Activated naive CD4-positive, alpha-beta T cell (primary cell): ENCODE results near the gene RNF181.
"Not testable (repeated sequence)": the region's sequence is repeated elsewhere in the genome, so short reads cannot be mapped to it uniquely, and the experiment has no call there.

Experiments
- DNase-seq, 4 experiments: peaks; one replicate each; lab custom pipeline; 2025; lab: John Stamatoyannopoulos, UW

The RNF181 gene

DNA sequence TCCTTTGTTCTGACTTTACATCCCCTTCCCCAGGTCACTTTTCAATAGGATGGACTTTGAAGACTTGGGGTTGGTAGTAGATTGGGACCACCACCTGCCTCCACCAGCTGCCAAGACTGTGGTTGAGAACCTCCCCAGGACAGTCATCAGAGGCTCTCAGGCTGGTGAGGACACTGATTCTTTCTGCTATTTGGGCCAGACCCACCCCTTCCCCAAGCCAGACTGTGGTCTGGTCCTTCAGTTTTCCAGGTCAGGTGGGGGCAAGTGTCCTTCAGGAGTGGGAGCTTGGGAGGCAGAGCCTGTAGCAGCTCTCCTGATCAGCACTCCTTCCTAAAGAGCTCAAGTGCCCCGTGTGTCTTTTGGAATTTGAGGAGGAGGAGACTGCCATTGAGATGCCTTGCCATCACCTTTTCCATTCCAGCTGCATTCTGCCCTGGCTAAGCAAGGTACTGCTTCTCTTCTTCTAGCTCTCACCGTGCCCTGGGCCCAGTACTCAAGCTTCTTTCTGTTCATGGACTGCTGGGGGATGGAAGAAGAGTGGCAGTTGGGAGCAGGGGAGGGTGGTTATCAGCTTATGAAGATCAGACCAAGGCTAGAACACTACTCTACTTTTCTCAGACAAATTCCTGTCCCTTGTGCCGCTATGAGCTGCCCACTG lies 1.1 kb downstream of the RNF181 start:
- no peak for DNase-seq

DNA sequence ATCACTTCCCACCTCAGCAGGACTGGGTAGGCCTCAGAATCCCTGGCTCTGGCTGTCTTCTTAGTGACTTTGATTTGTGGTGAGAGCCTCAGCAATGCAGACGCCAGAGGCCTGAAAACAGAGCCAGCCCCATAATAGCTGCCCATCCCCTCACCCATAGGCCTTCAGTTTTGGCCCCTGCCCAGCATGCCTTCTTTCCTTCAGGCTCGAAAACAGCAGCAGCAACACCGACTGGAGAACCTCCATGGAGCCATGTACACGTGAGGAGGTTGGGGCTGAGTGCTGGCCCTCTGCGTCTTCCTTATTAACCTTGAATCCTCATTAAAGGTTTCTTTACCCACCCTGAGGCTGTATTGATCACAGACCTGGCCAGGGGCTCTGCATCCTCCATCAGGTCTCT lies 1.7 kb downstream of the RNF181 start:
- no peak for DNase-seq

DNA sequence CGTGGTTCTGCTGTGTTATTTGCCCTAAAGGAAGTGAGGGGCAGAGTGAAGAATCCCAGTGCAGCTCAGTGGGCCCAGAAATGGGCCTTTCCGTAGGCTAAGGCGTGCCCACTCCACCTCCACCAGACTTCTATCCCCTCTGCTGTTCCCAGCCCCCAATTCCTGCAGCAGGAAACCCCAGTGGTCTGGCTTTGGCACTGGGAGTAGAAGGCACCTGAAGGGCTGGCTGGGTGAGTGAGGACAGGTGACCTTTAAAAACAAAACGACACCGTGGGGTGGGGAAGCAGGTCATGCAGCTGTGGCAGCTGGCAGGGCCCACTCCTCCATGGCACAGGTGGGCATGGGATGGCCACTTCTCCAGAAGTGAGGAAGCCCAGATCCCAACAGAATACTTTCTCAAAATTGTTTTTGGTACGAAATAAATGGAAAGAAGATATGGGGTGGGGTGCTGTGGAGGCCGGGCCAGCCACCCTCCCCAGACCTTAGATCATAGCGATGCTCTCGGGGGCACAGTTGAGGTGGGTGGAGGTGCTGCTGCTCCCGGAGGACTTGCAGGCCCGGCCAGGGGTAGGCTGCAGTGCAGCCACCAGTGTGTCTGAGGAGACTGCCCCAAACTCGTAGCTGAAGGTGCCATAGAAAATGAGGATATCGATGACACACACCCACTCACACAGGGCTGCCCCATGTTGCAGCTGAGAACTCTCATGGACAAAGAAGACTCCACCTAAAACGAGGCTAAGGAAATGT lies 3.2 kb downstream of the RNF181 start:
- DNase-seq: no peak

DNA sequence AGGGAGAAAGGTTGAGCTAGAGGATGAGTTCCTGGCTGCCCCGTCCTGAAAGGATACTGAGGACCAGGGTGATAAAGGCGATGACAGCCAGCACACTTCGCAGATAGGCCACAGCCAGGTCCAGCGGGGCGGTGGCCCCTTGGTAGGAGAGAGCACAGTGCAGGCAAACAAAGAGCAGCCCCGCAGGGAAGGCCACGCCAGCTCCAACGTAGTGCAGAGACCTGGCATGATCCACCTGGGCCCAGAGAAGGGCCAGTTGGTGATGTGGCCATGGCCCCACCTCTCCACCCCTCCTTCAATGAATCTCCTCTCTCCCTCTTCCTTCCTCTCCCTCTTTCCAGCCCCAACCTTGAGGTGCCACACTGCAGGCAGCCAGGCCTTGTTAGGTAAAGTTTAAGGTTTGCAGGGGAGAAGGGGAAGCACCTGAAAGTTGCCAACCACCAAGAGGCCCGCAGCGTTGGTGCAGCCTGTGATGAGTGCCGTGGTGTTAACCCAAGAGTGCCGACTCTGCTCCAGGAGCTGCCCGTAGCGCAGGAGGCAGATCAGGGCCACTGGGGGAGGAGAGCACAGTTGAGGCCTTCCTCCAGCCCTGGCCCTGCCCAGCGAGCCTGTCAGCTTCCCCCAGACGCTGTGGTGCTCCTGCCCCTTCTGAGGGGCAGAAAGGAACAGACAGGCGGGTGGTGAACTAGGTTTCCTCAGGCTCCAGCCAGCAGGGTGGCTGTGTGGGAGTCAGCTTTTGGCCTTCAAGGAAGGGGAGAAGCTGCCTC lies 4.1 kb downstream of the RNF181 start:
- no peak for DNase-seq

DNA sequence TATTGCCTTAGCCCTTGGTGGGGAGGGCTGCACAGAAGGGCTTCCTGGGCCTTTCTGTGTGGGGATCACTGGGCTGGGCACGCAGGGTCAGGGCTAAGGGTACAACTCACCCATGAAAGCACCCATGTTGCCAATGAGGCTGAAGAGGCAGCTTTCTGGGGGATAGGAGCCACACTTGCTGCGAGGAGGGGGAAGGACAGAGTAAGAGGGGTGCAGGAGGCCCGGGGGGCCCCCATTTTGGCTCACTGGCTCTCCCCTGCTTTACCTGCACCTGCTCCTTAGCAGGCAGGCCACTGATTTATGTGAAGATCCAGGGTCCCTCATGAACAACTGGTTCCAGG lies 4.7 kb downstream of the RNF181 start:
- DNase-seq: no peak

DNA sequence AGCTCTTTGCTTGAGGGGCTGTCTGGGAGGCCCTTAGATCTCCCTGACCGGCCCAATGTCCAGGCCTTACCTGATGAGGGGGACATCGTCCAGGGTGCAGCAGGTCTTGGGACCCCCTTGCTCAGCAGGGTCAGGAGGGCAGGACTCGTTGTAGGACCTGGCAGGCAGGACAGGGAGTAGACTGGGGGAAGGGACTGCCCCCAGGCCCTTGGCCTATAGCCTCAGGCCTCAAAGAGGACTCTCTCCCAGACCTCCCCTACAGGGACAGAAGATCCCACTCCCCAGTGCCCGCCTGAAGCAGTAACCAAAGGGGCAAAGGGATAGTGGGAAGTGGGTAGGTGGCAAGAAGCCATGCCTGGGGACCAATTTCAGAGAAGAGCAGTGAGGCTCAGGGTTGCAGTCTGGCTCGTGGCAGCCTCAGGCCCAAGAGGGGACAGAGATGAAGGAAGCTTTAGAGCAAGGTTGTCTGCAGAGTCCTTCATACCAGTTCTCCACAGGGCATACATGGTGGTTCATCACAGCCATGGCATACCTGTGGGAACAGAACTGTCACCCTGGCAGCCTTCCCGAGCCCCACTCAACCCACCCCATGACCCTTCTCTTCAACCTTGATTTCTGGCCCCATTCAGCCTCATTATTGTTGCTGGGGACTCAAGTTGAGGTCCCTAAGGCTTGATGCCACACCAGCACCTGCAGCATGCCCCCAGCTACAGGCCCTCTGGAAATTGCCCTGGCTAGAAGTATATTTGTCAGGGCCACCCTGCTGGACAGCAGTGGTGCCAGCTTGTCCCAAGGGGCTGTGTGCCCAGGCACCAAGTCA lies 5.6 kb downstream of the RNF181 start:
- DNase-seq: no peak

DNA sequence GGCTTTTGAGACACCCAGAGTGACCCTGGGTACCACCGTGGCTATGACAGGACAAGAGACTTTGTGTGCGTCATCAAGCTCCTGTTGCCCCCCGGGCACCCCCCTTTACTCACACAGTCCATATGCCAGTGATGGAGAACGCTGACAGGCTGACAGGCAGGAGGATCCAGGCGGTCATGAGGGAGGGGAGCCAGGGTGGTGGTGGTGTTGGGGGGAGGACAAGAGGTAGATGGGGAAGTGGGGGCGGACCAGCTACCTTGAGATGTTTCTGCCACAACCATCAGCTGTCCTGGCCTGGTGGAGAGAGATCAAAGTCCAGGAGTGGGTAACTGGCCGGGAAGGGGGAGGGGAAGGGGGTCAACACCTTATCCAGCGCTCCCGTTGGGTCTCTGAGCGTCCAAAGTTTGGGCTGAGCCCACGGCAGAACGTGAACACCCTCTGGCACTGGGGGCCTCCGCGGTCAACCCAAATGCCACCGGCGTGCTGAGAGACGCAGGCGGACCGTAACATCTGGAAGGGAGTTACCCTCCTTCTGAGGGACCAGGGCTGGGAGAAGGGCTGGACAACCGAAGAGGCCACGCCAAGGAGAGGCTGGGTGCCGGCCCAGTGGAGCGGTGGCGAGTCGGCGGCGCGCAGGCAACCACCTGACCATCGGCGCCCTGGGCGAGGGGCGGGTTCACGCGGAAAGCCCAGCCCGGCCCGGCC lies 6.4 kb downstream of the RNF181 start:
- DNase-seq: peak in 1 of 4 experiments; percentile 33

DNA sequence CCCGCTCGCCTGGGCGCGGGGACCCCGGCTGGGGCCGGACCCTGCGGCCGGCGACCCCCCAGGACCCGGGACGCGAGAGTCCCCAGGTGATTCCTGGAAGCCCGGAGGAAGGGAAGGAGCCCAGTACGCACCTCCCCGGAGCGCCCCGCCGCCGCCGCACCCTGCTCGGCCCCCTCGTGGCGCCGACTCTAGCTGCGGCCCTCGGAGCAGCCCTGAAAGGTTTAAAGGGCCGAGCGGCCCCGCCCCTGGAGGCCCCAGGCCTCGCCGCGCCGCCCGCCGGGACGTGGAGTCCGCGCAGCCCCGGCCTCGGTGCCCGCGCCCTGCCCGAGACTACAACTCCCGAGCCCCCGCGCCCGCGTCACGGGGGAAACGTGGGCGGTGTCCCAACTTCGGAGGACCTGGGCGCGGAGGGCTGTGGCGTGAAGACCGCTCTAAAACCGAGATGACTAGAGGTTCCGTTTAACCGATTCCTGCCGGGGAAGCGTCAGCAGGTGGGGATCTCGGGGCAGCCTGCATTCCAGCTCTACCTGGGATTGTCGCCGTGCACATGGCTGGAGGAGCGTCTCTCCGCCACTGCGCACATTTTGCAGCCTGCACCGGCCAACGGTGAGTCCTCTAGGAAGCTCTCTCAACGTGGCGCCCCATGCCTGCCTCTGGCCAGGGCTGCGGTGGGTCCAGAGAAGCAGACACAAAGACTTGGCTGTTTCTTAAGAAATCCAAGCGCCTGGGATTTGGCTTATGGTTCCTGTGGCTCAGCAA lies 7.1 kb downstream of the RNF181 start, which contains the start of gene TMEM150A:
TSS of gene TMEM150A (minus strand) at position 223 of the 759 bp plus-strand sequence. CDS start 750 bp downstream, outside the sequence.
- DNase-seq: peak; percentile 51 to 85 (median 66)

DNA sequence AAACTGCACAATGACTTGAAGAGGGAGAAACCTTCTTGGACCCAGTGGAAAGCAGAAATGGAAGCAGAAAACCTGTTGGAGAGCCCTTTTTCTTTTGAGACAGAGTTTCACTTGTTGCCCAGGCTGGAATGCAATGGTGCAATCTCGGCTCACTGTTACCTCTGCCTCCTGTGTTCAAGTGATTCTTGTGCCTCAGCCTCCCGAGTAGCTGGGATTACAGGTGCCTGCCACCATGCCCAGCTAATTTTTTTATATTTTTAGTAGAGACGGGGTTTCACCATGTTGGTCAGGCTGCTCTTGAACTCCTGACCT lies 8.5 kb downstream of the RNF181 start:
- not testable (repeated sequence) for DNase-seq

DNA sequence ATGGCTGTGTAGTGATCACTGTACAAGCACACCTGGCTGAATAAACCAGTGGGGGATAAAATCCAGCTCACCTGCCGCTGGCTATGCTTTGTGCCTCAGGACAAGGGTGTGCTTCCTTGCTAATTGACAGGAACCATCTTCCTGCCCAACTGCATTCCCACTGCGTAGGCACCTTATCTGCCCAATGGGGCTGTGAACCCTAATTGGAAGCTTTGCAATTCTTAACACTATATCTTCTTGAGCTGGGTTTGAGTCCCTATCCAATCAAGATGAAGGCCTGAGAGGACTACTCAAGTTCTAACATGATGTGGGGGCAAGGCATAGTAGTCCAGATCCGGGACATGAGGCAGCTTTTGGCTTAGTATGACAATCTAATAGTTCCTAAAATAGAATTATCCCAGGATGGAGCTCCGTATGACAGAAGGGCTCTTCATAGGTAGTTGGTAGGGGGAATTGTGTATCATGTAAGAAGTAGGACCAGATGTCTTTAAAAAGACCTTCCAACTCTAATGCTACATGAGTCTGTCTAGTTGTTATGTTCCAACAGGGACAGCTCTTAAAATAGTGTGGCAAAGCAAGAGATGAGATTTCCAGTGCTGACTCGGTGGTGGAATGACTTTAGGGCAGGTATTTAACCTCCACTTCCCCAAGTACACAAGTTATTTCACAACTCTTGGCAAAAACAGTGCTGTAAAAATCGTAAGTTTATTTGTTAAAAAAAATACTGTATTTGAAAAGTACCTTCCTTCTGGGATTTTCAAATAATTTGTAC lies 9.2 kb downstream of the RNF181 start:
- DNase-seq: no peak

DNA sequence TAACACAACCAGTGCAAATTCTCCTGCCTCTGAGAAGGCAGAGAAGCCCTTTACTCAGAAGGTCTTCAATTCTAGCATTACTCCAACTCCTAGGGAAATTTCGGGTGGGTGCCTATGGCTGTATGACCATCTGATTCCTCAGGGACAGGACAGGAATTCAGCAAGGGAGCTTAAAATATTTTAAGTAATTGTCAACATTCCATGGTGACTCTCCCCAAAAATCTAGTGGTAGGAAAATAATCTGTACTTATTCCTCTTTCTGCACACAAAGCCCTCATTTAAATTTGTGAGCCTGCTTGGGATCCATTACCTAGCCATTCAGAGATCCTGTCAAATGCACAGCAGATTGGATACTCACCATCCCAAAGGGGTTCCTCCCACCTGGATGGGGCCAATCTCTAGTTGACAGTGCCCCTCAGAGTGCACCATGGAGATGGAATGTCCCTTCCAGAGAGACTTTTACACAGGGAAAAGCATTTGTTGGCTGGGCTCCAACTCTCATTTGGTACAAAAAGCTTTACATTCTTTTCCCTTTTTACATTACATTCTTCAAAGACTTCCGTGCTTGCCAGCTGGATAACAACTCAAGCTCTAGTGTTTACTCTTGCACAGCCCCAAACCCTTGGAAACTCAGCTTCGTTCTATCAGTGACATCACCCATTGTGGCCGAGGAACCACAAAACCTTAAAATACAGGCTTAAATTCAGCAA lies 10.0 kb downstream of the RNF181 start:
- no peak for DNase-seq

DNA sequence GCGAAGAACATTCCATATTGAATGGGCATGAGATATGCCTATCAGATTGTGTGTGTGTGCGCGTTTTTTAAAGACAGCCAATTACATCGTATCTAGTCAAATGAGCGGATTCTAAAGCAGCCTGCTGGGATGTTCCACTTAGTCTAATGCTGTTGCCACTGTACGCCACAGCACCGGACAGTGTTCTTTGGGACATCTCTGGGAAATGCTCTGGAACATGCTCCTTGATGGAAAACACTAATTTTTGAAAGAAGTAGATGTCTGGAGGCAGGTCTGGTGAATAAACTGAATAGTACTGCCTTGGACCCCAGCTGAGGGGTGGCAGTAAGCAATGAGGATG lies 10.5 kb downstream of the RNF181 start:
- no peak for DNase-seq

DNA sequence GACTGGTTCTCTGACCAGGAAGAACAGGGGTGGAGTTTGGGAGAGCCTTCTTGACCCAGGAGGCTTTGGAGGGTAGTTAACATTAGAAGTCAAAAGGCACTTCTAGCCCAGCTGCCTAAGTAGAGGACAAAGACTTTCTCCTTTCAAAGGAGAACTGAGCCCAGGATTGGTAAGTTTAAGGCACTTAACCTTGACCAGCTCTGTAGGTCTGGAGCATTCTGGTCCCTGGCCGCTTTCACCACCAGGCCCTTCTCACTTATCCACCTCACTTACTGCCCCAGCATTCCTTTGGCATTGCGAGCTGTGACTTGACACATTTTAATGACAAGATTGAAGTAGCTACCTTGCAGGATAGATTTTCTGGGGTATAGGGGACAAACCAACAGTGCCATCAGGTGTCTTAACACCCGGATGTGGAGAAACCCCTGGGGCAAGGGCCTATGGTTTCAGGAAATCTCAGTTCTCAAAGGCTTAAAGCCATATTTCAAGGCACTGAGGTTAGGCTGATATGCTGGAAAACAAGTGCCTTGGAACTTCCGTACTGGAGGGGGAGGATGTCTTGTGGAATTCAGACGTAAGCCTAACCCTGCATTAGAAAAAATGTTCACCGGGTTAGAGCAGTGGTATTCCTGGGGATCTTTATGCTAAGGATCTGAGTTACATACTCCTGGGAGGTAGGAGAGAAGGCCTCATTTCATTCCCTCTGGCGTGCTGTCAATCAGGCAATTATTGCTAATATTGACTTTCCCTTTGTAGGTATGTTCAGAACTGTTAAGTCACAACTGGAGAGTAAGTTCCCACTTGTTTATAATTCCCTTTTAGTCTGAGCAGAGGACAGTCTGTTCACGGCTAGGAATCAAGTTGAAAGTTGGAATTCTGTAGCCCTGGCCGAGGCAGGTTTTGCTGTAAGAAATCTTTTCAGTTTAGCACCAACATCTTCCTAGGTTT lies 12.0 kb downstream of the RNF181 start:
- DNase-seq: no peak

DNA sequence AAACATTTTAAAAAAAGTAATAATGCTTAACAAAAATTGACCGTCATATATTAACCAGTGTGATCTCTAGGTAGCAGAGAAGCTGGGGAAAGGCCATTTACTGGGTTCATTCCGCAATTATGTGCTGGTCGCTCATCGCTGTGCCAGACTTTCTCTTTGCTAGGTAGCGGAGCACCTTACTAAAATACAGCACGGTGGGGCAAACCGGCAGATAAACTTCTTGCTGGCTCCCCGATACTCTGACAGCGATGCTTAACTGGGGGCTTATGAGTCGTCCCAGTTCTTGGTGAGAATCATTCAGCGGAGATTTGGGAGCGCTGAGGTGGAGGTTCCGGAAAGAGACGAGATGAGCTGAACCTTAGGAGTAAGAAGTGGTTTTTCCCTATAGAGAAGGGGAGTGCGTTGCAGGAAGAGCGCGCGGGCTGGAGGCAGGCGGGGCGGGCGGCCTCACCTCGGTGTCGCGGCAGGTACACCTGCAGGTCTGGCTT lies 15.7 kb downstream of the RNF181 start:
- DNase-seq: no peak

DNA sequence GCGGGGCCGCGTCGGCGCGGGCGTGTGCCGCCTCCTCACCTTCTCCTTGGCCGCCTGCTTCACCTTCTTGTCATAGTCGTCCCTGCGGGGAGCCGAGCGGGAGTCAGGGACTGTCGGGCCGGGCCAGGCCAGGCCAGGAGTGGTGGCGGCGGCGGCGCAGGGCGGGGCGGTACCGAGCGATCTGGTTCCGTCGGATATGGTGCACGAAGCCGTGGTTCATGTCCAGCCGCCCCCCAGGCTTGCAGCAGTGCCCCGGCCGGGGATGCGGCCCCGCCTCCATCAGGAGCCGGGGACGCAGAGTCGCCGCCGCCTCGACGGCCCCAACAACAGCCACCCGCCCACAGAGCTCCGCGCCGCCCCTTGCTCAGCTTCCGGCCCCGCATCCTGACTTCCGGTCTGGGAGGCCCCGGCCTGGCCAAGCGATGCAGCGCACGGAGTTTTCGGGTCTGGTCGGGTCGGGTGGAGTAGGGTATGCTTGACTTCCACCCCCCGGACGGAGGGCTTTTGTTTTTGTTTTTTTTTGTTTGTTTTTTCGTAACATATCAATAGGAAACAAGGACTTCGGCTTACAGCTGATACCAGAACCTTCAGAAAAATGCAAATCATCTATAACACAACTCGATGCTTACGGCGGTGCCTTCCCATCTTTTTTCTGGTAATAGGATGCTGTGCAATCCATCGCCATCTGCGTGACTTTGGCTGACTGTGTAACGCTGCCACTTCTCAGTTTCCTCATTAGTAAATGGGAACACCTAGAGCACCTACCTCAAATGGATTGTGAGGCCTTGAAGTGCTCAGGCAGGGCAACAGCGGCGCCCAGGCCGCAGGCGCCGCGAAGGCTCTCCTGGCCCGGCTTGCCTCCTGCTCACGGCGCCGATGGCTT lies 16.4 kb downstream of the RNF181 start, which contains the start of gene C2orf68:
TSS of gene C2orf68 (minus strand) at position 362 of the 883 bp plus-strand sequence. CDS start at position 280, 82 bp downstream.
- peak; percentile 57 to 74 (median 63) for DNase-seq

DNA sequence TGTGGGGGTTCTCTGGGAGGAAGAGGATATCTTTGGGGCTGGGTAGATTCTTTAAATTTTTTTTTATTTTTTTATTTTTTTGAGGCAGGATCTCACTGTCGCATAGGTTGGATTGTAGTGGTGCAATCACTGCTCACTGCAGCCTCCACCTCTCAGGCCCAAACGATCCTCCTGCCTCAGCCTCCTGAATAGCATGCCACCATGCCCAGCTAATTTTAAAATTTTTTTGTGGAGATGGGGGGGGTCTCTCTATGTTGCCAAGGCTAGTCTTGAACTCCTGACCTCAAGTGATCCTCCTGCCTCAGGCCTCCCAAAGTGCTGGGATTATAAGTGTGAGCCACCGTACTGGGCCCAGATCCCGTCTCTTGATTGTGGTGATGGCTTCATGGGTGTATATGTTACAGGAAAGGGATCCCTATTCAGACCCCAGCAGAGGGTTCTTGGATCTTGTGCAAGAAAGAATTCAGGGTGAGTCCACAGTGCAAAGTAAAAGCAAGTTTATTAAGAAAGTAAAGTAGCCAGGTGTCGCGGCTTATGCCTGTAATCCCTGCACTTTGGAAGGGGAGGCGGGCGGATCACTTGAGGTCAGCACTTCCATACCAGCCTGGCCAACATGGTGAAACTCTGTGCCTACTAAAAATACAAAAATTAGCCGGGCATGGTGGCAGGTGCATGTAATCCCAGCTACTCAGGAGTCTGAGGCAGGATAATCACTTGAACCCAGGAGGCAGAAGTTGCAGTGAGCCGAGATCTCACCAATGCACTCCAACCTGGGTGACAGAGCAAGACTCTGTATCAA lies 18.4 kb downstream of the RNF181 start:
- DNase-seq: no peak
